RWPE1 (cell line): ENCODE data around the gene CES3.
"Not testable (repeated sequence)": the region's sequence is repeated elsewhere in the genome, so short reads cannot be mapped to it uniquely, and the experiment has no call there.

Source experiments
- CTCF ChIA-PET: fragments of 350-600 bp; sonication (Branson Sonifier 250); formaldehyde crosslinking; extraction: SDS; loops from one replicate; lab custom pipeline; 2021; lab: Yijun Ruan, JAX
- POLR2A ChIA-PET: fragments of 400-600 bp; formaldehyde crosslinking; extraction: SDS; loops from one replicate; lab custom pipeline; 2020; ENCODE audit warnings: antibody characterized with exemption; ENCODE audit not compliant: low non-redundant PET; lab: Yijun Ruan, JAX
- DNase-seq: peaks from one replicate; pipeline ENCODE4 v3.0.0; 2012; ENCODE audit warnings: low spot score
- H3K27ac ChIP-seq: fragments of 450-650 bp; 2 replicates; pipeline ENCODE4 v1.5.1; 2017
- CTCF ChIP-seq: fragments of 450-650 bp; conservative IDR thresholded peaks from 2 replicates; pipeline ENCODE4 v1.5.1; 2017; ENCODE audit warnings: low read depth, mild to moderate bottlenecking

Gene CES3

DNA sequence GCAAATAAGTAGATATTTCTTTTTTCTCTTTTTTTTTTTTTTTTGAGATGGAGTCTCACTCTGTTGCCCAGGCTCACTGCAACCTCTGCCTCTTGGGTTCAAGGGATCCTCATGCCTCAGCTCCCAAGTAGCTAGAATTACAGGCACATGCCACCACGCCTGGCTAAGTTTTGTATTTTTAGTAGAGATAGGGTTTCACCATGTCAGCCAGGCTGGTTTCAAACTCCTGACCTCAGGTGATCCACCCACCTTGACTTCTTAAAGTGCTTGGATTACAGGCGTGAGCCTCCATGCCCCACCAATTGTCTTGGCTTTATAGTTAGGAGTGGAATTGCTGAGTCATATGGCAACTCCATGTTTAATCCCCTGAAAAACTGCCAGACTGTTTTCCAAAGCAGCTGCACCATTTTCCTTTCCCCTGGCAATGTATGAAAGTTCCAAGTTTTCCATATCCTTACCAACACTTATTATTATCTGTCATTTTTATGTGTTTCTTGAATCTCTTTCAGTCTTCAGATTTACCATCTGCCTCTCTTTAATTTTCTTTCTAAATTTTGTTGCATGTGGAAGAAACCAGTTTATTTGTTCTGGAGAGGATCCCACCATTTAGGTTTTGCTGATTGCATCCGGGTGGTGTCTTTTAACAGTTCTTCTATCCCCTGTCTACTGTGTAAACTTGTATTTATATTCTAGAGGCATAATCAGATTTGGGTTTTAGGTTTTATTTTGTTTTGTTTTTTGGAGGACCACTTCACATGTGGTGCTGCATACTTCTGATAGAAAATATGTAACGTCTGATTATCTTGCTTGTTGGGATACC lies 9.9 kb upstream of the CES3 start:
- no peak for TF ChIP-seq CTCF
- no peak for DNase-seq
- CTCF ChIA-PET: interaction anchor here (0.6 kb wide), 2 partner anchors 13 to 114 kb away, joined by 3 to 4 read pairs; no protein-coding TSS in a partner anchor
- H3K27ac ChIP-seq: no peak overlapping the region
- POLR2A ChIA-PET: interaction anchor here (0.6 kb wide), 2 partner anchors 62 to 236 kb away, joined by 3 to 5 read pairs; no protein-coding TSS in a partner anchor

DNA sequence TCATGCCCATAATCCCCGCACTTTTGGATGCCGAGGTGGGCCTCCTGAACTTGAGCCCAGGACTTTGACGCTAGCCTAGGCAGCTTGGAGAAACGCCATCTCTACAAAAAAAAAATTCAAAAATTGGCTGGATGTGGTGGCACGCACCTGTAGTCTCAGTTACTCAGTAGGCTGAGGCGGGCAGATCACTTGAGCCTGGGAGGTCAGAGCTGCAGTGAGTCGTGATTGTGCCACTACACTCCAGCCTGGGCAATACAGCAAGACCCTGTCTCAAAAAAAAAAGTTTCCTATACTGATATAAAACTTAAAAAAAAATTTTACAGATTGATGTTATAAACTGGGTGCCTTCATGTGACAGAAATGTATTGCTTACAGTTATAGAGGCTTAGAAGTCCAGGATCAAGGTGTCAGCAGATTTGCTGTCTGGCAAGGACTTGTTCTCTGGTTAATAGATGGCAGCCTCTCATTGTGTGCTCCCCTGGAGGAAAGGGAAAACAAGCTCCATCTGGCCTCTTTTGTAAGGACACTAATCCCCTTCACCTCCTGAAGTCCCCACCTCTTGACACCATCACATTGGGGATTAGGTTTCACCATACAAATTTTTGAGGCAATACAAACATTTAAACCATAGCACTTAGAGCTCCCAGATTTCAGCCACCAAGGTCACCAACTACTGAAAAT lies 8.5 kb upstream of the CES3 start:
- no peak overlapping the region for H3K27ac ChIP-seq
- CTCF ChIA-PET: interaction anchor here (0.6 to 0.9 kb wide), 4 partner anchors 15 to 202 kb away, joined by 3 to 4 read pairs (median 3); partner anchors contain the start of gene B3GNT9
- no peak for TF ChIP-seq CTCF
- no peak for DNase-seq
- POLR2A ChIA-PET: interaction anchor here (0.5 kb wide), 1 partner anchor 60 kb away, joined by 11 read pairs; no protein-coding TSS in a partner anchor

DNA sequence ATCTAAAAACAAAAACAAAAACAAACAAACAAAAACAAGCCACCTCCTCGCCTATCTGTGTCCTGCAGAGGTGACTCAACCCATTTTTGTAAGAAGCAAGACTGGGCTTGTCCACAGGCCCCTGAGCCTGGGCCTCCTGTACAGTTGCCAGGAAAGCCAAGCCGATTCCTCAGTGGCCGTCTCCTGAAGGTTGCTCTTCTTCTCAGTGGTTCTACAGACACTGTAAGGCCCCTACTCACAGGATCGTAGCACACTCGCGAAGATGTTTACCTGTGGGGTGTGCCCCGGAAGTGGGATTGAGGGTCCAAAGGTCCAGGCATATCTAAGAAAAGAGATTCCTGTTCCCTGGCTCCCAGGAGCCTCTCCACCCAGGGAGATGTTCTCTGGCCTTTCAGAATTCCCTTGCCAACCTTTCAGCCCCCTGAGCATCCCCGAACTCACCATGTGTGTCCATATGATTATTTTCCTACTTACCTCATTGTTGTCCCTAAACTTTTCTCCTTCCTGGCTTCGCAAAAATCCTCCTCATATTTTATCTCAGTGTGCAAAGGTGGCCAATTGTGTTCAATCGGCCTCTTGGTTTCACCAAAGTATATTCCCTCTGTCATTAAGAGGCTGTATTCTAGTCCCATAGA lies 7.5 kb upstream of the CES3 start:
- peak; percentile 61 for DNase-seq
- ChIA-PET POLR2A (interaction anchor here (0.7 kb wide), 1 partner anchor 217 kb away, joined by 4 read pairs; the partner anchor contains the start of gene NOL3), CTCF (interaction anchor here (0.6 to 1.7 kb wide), 12 partner anchors 10 to 572 kb away, joined by 3 to 12 read pairs (median 4); no protein-coding TSS in a partner anchor)
- TF ChIP-seq CTCF: no peak
- peak overlapping the region; percentile 17; the same call in 1 of the 2 replicates for H3K27ac ChIP-seq

- peak; percentile 82 for TF ChIP-seq CTCF
- ChIA-PET POLR2A (interaction anchor here (0.7 kb wide), 1 partner anchor 216 kb away, joined by 4 read pairs; the partner anchor contains the start of gene NOL3), CTCF (interaction anchor here (0.6 to 1.7 kb wide), 11 partner anchors 10 to 572 kb away, joined by 3 to 12 read pairs (median 4); no protein-coding TSS in a partner anchor)
- peak; percentile 82 for DNase-seq
- H3K27ac ChIP-seq: no peak overlapping the region
Observed at GRCh38 chr16:66954097-66954659, 6.9 kb upstream of the CES3 start.

GRCh38 chr16:66955363-66956153 lies 5.5 kb upstream of the CES3 start:
- POLR2A ChIA-PET, H3K27ac ChIP-seq, DNase-seq: not testable (repeated sequence)
- CTCF ChIA-PET: interaction anchor here (0.6 to 1.6 kb wide), 3 partner anchors 20 to 200 kb away, joined by 4 to 8 read pairs (median 5); no protein-coding TSS in a partner anchor

DNA sequence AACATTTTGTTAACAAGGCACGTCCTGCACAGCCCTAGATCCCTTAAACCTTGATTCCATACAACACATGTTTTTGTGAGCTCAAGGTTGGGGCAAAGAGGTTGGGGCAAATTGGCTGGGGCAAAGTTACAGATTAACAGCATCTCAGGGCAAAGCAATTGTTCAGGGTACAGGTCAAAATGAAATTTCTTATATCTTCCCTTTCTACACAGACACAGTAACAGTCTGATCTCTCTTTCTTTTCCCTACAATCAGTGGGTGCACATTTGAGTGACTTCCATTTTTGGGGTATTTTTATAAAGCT lies 5.0 kb upstream of the CES3 start:
- CTCF ChIA-PET: interaction anchor here (0.6 to 1.6 kb wide), 3 partner anchors 19 to 199 kb away, joined by 4 to 8 read pairs (median 5); no protein-coding TSS in a partner anchor
- POLR2A ChIA-PET, DNase-seq: not testable (repeated sequence)

More for the DNA sequence above, 5.0 kb upstream of the CES3 start:
- H3K27ac ChIP-seq: not testable (repeated sequence)
